Activated CD8-positive, alpha-beta T cell treated with anti-CD3 and anti-CD28 coated beads for 36 hours (primary cell): Measurements from ENCODE around the gene SLC18B1. TPM values are rescaled to one million over a fixed set of nuclear protein-coding genes. Genes with fewer than 3 reads are reported as not detected.

Experiments
- ATAC-seq: fragments of 200-7000 bp; cut with Tn5 transposase; one replicate; pipeline ENCODE4 v1.10.0; 2021; ENCODE audit warnings: mild to moderate bottlenecking, moderate library complexity
- CTCF ChIA-PET: fragments of 350-600 bp; sonication (Branson Sonifier 250); formaldehyde crosslinking; loops from one replicate; lab custom pipeline; 2021; ENCODE audit warnings: antibody characterized with exemption; lab: Charles Lee
- POLR2A ChIA-PET: fragments of 350-600 bp; sonication (Branson Sonifier 250); formaldehyde crosslinking; loops from one replicate; lab custom pipeline; 2021; ENCODE audit warnings: antibody characterized with exemption; lab: Charles Lee
- DNase-seq: peaks from one replicate; pipeline ENCODE4 v3.0.0-alpha.2; 2020
- H3K27ac Mint-ChIP-seq: one replicate; pipeline ENCODE4 v1.8.0; 2021; ENCODE audit warnings: mild to moderate bottlenecking, mixed read lengths
- H3K27me3 Mint-ChIP-seq: one replicate; pipeline ENCODE4 v1.8.0; 2021; ENCODE audit warnings: mixed read lengths
- H3K36me3 Mint-ChIP-seq: one replicate; pipeline ENCODE4 v1.8.0; 2021; ENCODE audit warnings: low read depth, mixed read lengths
- H3K4me1 Mint-ChIP-seq: one replicate; pipeline ENCODE4 v1.8.0; 2021; ENCODE audit warnings: low read depth, mixed read lengths
- H3K4me3 Mint-ChIP-seq: one replicate; pipeline ENCODE4 v1.8.0; 2021; ENCODE audit warnings: mild to moderate bottlenecking, moderate library complexity, mixed read lengths
- H3K9me3 Mint-ChIP-seq: one replicate; pipeline ENCODE4 v1.8.0; 2021; ENCODE audit warnings: mixed read lengths
- CTCF ChIP-seq: fragments of 200-600 bp; IDR thresholded peaks from one replicate; pipeline ENCODE4 v1.8.0; 2022; ENCODE audit warnings: antibody characterized with exemption, mild to moderate bottlenecking
- intact Hi-C: fragments of 100-400 bp; cut with micrococcal nuclease; formaldehyde crosslinking; loops from one replicate; pipeline ENCODE4 v1.10.0; 2022
- total RNA-seq, 2 experiments: library from RNA; stranded (reverse); gene quantifications; one replicate each; pipeline ENCODE4 v1.2.3, GENCODE V29; 2021

Gene SLC18B1
- total RNA-seq, 2 experiments from 2014 or later = 7.0 to 8.5 TPM

DNA sequence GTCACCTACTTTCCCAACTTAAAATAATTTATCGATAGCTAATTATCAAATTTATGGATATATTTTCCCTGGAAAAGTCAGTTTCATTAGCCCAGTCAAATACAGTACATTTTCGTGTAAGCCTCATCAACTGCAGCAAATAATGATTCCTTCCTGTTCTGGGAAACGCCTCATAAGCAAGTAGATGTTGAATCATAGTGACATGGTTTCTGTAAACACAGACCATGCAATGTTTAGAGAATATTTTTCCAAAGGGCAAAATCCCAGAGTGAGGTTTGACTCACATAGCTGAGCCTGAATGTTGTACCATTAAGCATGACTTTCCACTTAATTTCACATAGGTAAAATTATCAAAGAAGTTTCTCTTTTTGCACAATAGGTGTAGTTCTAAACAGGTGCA lies 67.9 kb downstream of the SLC18B1 start:
- H3K27ac Mint-ChIP-seq = no peak overlapping the region
- peaks cover 9% of the 10 kb centered on the region for H3K4me1 Mint-ChIP-seq
- POLR2A ChIA-PET = no interaction called here
- no peaks in the 10 kb centered on the region for H3K36me3 Mint-ChIP-seq
- ATAC-seq = no peak
- no peak overlapping the region for H3K4me3 Mint-ChIP-seq
- CTCF ChIA-PET = no interaction called here
- H3K9me3 Mint-ChIP-seq = no peaks in the 10 kb centered on the region
- intact Hi-C loops = no loop called here
- no peaks in the 10 kb centered on the region for H3K27me3 Mint-ChIP-seq
- no peak for DNase-seq
- TF ChIP-seq CTCF = no peak

GRCh38 chr6:132728616-132729015 lies 69.8 kb downstream of the SLC18B1 start:
- Mint-ChIP-seq H3K36me3 (no peaks in the 10 kb centered on the region), H3K4me3 (no peak overlapping the region), H3K27ac (no peak overlapping the region), H3K27me3 (no peaks in the 10 kb centered on the region), H3K9me3 (no peaks in the 10 kb centered on the region), H3K4me1 (peaks cover 9% of the 10 kb centered on the region)
- CTCF ChIA-PET = interaction anchor here (0.8 to 1.4 kb wide), 4 partner anchors 12 to 84 kb away, joined by 3 read pairs; partner anchors contain the start of gene SLC18B1
- no peak for DNase-seq
- POLR2A ChIA-PET = no interaction called here
- no peak for TF ChIP-seq CTCF
- no peak for ATAC-seq
- intact Hi-C loops = no loop called here

DNA sequence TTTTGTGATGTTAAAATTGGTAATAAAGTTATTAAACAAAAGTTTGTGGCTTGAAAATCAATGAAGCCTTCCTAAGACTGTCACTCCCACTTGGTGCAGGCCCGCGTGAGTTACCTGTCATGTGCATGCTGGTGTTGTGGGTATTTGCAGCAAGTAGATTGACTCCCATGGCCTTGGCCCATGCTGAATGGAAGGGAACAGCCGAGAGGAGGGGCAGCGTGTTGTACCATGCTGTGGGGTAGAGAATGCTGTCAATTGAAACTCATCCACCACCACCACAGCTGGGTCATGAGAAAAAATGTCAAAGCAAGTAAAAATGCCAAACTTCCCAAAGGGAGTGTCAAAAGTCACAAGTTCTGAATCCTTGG lies 71.8 kb downstream of the SLC18B1 start:
- Mint-ChIP-seq H3K27ac (no peak overlapping the region), H3K9me3 (no peaks in the 10 kb centered on the region), H3K4me1 (peaks cover 6% of the 10 kb centered on the region), H3K36me3 (no peaks in the 10 kb centered on the region), H3K4me3 (no peak overlapping the region), H3K27me3 (no peaks in the 10 kb centered on the region)
- no peak for TF ChIP-seq CTCF
- DNase-seq (peak; percentile 5), ATAC-seq (no peak)
- intact Hi-C loops = no loop called here
- CTCF ChIA-PET = no interaction called here
- POLR2A ChIA-PET = no interaction called here

GRCh38 chr6:132725947-132726607 lies 72.4 kb downstream of the SLC18B1 start:
- H3K27ac Mint-ChIP-seq = no peak overlapping the region

More at GRCh38 chr6:132725947-132726607, 72.4 kb downstream of the SLC18B1 start:
- ATAC-seq (no peak), DNase-seq (no peak)
- TF ChIP-seq CTCF = no peak
- ChIA-PET CTCF (no interaction called here), POLR2A (no interaction called here)
- Mint-ChIP-seq H3K36me3 (no peaks in the 10 kb centered on the region), H3K4me3 (no peak overlapping the region), H3K9me3 (no peaks in the 10 kb centered on the region), H3K4me1 (peaks cover 6% of the 10 kb centered on the region), H3K27me3 (no peaks in the 10 kb centered on the region)
- intact Hi-C loops = no loop called here
